GM18951 (cell line): ENCODE data around the gene ELOVL4.

Experiments
- POLR2A ChIP-seq: IDR thresholded peaks from 4 replicates; pipeline ENCODE4 v1.6.1; 2011; ENCODE audit warnings: mild to moderate bottlenecking; ENCODE audit not compliant: insufficient read length, insufficient read depth; ENCODE audit errors: extremely low read depth
- in situ Hi-C: fragments of 300-500 bp; cut with MboI; formaldehyde crosslinking; loops from one replicate; pipeline ENCODE4 v1.12.0; 2022; ENCODE audit warnings: low sequenced_read_pairs, mixed read lengths, inconsistent platforms; ENCODE audit not compliant: unreplicated experiment

ELOVL4 gene

DNA sequence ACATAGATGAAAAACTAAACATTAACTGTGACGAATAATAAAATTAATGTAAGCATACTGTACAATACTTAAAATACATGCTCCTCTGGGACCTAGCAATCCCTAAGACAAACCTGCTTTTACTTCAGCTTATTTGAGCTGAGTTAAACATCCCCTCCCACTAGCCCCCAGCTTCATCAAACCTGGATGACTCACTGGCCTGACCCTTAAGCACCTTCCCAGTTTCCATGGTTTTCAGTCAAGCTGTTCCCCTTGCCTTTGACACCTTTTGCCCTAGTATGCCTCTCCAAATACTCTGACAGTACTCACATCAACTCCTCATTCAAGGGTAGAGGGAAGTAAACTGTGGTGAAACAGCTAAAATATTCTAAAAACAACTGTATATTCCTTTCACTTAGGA is 4.2 kb downstream of the ELOVL4 start:
- no peak for TF ChIP-seq POLR2A
- in situ Hi-C loops: no loop called here

DNA sequence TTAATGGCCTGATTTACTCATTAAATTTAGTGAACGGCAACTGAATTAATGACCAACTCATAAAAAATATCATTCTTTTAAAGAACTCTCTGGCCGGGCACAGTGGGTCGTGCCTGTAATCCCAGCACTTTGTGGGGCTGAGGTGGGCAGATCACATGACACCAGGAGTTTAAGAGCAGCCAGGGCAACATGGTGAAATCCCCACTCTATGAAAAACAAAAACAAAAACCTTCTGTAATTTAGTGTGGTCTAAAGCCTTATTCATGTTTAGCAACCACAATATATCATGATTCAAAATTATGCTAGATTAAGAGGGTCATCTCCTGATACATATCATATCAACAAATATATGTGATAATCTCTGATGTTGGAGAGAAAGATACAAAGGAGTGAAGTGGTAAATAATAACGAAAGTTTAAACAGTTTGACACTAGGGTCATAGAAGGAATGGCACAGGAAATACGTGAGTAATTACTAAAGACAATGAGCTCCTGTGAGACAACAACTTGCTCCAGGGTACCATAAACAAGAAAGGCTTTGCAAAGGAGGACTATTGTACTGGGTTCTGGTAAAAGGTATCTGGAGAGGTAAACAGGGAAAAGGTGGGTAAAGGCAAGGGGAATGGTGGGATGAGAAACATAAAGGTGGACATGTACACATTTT is 5.7 kb downstream of the ELOVL4 start:
- in situ Hi-C loops: no loop called here
- no peak for TF ChIP-seq POLR2A

DNA sequence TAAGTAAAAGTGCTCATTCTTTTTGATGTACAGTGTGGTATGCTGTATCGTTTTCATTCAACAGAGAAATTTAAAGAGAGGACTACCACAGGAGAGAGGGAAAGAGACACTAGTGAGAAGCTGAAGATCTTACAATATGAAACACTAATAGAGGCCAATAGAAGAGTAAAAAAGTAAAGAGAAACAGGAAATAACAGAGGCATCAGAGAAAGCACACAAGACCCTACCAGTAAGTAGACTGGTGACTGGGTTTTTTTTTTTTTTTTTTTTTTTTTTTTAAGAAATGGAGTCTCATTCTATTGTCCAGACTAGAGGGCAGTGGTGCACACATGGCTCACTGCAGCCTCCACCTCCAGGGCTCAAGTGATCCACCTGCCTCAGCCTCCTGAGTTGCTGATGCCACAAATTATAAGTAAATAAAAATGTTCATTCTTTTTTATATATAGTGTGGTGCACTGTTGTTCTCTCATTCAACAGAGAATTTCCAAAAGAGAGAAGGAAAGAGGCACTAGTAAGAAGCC is 18.8 kb downstream of the ELOVL4 start:
- in situ Hi-C loops: no loop called here
- no peak for TF ChIP-seq POLR2A

GRCh38 chr6:79927758-79928157 is 19.6 kb downstream of the ELOVL4 start:
- in situ Hi-C loops: no loop called here

GRCh38 chr6:79923270-79923669 is 24.1 kb downstream of the ELOVL4 start:
- in situ Hi-C loops: no loop called here
- TF ChIP-seq POLR2A: no peak

More at GRCh38 chr6:79927758-79928157, 19.6 kb downstream of the ELOVL4 start:
- no peak for TF ChIP-seq POLR2A

DNA sequence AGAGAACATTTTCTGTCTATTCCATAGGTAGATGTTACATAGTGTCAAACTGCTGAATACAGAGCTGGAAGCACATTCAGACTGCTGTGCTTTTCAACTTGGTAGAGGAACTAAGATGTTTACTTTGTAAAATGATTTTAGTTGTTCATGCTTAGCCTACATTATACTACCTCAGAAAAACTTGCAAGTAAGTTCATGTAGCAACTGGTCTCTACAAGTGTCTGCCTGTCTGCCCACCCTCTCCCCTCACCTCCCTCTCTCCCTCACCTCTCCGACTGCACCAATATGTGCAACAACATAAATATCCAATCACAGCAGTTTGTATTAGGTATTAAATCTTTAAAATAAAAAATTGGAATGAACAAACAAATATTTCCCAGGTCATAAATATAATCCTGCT is 25.3 kb downstream of the ELOVL4 start:
- in situ Hi-C loops: no loop called here
- TF ChIP-seq POLR2A: no peak

DNA sequence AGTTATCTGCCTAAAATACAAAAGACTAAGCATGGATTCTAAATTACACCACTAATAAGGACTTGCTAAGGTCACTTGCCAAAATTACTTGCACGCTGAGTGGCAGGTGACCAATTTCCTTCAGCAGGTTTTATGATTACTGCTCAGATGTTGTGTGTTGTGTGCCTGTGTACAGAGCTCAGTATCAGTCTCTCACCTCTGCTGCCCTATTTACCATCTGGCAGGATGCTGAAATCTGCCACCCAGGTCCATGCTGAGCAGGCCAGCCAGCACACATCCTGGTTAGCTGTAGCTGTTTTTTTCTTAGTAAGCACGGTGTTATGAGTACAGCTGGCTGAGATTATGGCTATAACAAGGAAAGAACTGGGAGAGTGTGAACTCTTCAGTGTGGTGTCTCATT is 34.0 kb downstream of the ELOVL4 start:
- no peak for TF ChIP-seq POLR2A
- in situ Hi-C loops: no loop called here

DNA sequence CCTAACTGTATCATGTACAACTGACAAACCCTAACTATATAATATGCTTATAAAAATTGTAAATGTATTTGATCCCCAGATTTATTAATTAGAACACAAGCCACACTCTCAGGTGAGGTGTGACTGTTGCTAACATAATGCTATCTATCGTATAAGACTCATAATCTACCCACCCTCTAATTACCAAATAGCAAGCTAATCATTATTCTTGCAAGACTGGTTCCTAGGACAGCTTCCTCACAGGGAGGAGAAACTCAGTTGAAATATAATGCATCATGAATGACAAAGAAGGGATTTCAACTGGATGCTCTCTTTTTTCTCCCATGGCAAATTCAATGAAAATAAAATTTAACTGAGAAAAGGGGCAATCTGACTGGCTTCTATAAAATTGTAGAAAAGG is 35.4 kb downstream of the ELOVL4 start:
- no peak for TF ChIP-seq POLR2A
- in situ Hi-C loops: no loop called here

GRCh38 chr6:79909517-79909916 is 37.8 kb downstream of the ELOVL4 start:
- no peak for TF ChIP-seq POLR2A
- in situ Hi-C loops: no loop called here

- in situ Hi-C loops: no loop called here
- TF ChIP-seq POLR2A: no peak
Measured at GRCh38 chr6:79902046-79902445, 45.3 kb downstream of the ELOVL4 start.

- no peak for TF ChIP-seq POLR2A
- in situ Hi-C loops: no loop called here
Measured at GRCh38 chr6:79898076-79898475, 49.3 kb downstream of the ELOVL4 start.

DNA sequence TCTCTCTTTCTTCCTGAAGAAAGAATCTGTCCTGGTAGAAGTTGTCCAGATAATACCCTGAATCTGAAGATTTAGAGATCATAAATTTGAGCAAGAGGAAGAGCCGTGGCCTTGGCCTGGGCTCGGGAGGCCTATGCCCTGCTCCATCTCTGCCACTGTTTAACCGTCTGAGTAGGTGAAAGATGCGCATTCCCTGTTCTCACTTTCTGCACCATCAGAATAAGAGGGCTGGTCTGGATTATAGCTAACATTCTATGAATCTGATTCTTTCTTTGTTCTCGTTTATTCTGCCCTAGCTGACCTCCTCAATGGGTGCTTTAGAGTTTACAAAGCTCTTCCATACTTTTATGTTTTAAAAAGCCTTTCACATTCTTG is 51.3 kb downstream of the ELOVL4 start:
- TF ChIP-seq POLR2A: no peak
- in situ Hi-C loops: no loop called here

GRCh38 chr6:79895382-79896074 is 51.8 kb downstream of the ELOVL4 start:
- in situ Hi-C loops: no loop called here
- no peak for TF ChIP-seq POLR2A

GRCh38 chr6:79894939-79895338 is 52.4 kb downstream of the ELOVL4 start:
- in situ Hi-C loops: no loop called here
- no peak for TF ChIP-seq POLR2A
